ENCODE results near the gene DAPK1.

DAPK1 gene

DNA sequence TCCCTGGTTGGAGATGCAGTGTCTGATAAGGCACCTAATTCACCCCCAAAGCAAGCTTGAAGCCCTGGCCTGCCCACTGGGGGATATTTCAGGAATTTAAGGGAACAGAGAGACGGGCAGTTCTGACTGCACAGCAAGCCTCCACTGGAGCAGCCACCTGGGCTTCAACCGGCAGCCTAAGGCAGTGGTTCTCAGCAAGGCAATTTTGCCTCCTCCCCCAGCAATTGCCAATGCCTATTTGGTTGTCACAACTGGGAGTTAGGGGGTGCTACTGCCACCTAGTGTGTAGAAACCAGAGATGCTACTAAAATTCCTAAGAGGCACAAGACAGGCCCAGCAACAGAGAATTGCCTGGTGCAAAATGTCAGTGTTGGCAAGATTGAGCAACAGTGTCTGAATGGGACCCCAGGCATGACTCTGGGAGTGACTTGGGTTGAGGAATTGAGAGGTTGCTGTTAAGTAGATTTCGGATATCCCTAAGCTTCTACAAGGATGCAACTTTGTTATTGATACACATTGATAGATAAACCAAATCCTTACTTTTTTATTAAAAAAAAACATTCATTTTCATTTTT, 169.6 kb downstream of the DAPK1 start:
- Histone ChIP-seq H3K4me3 (ENCODE audit: low read depth in 1 of 2, low read length in 2 of 2) (no peak overlapping the region), H3K4me1 (ENCODE audit: control insufficient read depth in 1 of 2, insufficient read depth in 2 of 2, low read length in 2 of 2) (no peaks in the 10 kb centered on the region), H3K36me3 (ENCODE audit: control insufficient read depth in 1 of 2, insufficient read depth in 2 of 2, low read length in 2 of 2) (peaks cover 6 to 30% of the 10 kb centered on the region in 2 donors), H3K27me3 (ENCODE audit: low read depth, low read length) (no peaks in the 10 kb centered on the region), H3K9me3 (ENCODE audit: control insufficient read depth in 1 of 2, low read length in 2 of 2) (no peaks in the 10 kb centered on the region), H3K27ac (ENCODE audit: low read length) (no peak overlapping the region)

DNA sequence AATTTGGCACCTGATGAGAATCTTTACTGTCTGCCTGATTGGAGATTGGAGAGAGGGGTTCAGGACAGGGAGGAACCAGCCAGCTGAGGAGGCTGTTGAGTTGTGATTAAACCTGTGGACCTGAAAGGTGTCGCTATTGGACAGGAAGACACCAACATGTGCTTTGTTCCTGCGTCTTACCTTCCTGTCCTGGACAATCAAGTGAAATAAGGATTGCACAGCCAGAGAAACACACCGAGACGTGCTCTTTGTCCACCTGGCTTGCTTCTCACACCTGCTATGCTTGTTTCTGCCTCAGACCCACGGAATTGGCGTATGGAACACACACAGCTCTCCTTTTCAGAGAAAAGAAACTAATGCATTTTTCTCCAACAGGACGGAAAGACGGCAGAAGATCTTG, 170.6 kb downstream of the DAPK1 start:
- Histone ChIP-seq H3K4me3 (ENCODE audit: low read depth in 1 of 2, low read length in 2 of 2) (no peak overlapping the region), H3K9me3 (ENCODE audit: control insufficient read depth in 1 of 2, low read length in 2 of 2) (no peaks in the 10 kb centered on the region), H3K4me1 (ENCODE audit: control insufficient read depth in 1 of 2, insufficient read depth in 2 of 2, low read length in 2 of 2) (no peaks in the 10 kb centered on the region), H3K36me3 (ENCODE audit: control insufficient read depth in 1 of 2, insufficient read depth in 2 of 2, low read length in 2 of 2) (peaks cover 6 to 30% of the 10 kb centered on the region in 2 donors), H3K27ac (ENCODE audit: low read length) (no peak overlapping the region), H3K27me3 (ENCODE audit: low read depth, low read length) (no peaks in the 10 kb centered on the region)

DNA sequence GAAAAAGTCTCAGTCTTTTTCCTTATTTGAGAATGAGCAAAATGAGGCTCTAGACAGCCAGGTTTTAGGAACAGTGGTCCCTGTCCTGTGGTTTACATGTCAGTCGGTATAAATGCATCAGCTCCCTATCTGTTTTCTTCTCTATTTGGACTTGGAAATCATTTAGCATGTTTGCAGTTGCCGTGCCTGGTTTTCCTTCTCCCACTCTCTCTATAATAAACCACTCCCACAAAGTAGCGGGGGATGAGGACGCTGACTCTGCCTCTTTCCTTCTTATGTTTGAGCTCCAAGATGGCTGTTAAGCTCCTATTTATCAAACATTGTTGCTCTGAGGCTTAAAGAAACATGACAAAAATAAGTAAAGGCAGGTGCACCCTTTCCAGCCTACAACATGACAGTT, 171.1 kb downstream of the DAPK1 start:
- H3K27me3 ChIP-seq (ENCODE audit: low read depth, low read length) = no peaks in the 10 kb centered on the region
- no peaks in the 10 kb centered on the region for H3K4me1 ChIP-seq (ENCODE audit: control insufficient read depth in 1 of 2, insufficient read depth in 2 of 2, low read length in 2 of 2)
- H3K9me3 ChIP-seq (ENCODE audit: control insufficient read depth in 1 of 2, low read length in 2 of 2) = no peaks in the 10 kb centered on the region
- no peak overlapping the region for H3K4me3 ChIP-seq (ENCODE audit: low read depth in 1 of 2, low read length in 2 of 2)
- peaks cover 6 to 30% of the 10 kb centered on the region in 2 donors for H3K36me3 ChIP-seq (ENCODE audit: control insufficient read depth in 1 of 2, insufficient read depth in 2 of 2, low read length in 2 of 2)
- H3K27ac ChIP-seq (ENCODE audit: low read length) = no peak overlapping the region

DNA sequence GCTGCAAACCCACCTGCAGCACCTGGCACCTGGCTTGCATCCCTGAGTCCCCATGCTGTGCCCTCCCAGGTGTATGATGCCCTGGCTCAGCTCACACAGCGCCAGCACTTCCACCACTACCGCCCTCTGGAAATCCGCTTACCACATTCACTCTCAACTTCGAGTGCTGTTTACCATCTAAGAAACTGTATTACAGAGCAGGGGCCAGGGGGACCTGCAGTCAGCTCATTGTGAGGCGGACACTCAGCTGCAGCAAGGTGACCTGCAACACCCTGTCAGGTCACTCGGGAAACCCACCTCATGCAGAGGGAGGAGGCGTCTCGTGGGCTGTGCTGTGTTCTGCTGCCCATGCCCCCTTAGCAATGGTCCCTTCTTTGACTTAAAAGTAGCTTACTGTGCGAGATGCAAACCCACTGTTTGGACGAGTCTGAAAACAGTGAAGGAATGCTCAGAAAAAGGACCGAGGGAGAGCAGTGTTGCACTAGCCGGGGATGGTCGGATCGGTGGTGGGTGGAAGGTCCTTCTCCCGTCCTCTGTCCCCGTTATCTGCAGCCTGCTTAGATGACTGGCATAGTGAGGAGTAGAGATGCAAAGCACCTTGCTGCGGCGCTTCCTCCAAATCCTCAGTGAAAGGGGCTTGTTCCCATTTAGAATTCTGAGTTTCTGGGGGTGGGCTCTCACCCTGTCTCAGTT, 173.1 kb downstream of the DAPK1 start:
- no peaks in the 10 kb centered on the region for H3K9me3 ChIP-seq (ENCODE audit: control insufficient read depth in 1 of 2, low read length in 2 of 2)
- peaks cover 6 to 24% of the 10 kb centered on the region in 2 donors for H3K36me3 ChIP-seq (ENCODE audit: control insufficient read depth in 1 of 2, insufficient read depth in 2 of 2, low read length in 2 of 2)
- H3K27ac ChIP-seq (ENCODE audit: low read length) = no peak overlapping the region
- H3K4me1 ChIP-seq (ENCODE audit: control insufficient read depth in 1 of 2, insufficient read depth in 2 of 2, low read length in 2 of 2) = no peaks in the 10 kb centered on the region
- H3K27me3 ChIP-seq (ENCODE audit: low read depth, low read length) = no peaks in the 10 kb centered on the region
- no peak overlapping the region for H3K4me3 ChIP-seq (ENCODE audit: low read depth in 1 of 2, low read length in 2 of 2)

DNA sequence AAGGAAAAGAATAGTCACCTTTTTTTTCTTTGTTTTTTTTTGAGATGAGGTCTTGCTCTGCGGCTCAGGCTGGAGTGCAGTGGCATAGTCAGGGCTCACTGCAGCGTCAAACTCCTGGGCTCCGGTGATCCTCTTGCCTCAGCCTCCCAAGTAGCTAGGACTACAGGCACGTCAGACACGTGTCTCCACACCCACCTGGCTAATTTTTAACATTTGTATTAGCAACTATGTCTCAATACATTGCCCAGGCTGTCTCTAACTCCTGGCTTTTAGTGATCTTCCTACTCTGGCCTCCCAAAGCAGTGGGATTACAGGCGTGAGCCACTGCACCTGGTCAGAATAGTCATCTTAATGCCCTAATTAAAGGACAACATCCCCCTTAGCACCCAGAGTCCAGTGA, 173.8 kb downstream of the DAPK1 start:
- H3K4me1 ChIP-seq (ENCODE audit: control insufficient read depth in 1 of 2, insufficient read depth in 2 of 2, low read length in 2 of 2) = no peaks in the 10 kb centered on the region
- peaks cover 6 to 22% of the 10 kb centered on the region in 2 donors for H3K36me3 ChIP-seq (ENCODE audit: control insufficient read depth in 1 of 2, insufficient read depth in 2 of 2, low read length in 2 of 2)
- no peak overlapping the region for H3K4me3 ChIP-seq (ENCODE audit: low read depth in 1 of 2, low read length in 2 of 2)
- H3K27me3 ChIP-seq (ENCODE audit: low read depth, low read length) = no peaks in the 10 kb centered on the region
- H3K9me3 ChIP-seq (ENCODE audit: control insufficient read depth in 1 of 2, low read length in 2 of 2) = no peaks in the 10 kb centered on the region
- H3K27ac ChIP-seq (ENCODE audit: low read length) = no peak overlapping the region

DNA sequence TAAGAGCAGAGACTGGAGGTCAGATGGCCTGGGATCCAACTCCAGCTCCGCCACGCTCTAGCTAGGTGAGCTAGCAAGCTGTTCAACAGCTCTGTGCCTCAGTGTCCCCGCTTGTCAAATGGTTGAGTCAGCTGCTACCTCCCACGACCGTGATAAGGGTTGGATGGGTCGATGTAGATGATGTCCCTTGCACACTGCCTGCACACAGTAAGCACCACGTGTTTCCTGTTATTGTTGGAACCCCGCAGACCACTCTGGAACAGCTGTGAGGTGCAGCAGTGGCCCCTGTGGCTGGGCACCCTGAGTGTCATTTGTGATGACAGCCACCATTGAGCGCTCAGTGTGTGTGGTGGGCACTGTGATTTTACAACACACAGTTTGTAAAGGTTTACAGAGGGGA, 174.3 kb downstream of the DAPK1 start:
- peaks cover 0 to 4% of the 10 kb centered on the region in 2 donors for H3K4me1 ChIP-seq (ENCODE audit: control insufficient read depth in 1 of 2, insufficient read depth in 2 of 2, low read length in 2 of 2)
- no peak overlapping the region for H3K27ac ChIP-seq (ENCODE audit: low read length)
- H3K27me3 ChIP-seq (ENCODE audit: low read depth, low read length) = no peaks in the 10 kb centered on the region
- H3K9me3 ChIP-seq (ENCODE audit: control insufficient read depth in 1 of 2, low read length in 2 of 2) = no peaks in the 10 kb centered on the region
- no peak overlapping the region for H3K4me3 ChIP-seq (ENCODE audit: low read depth in 1 of 2, low read length in 2 of 2)
- peaks cover 6 to 21% of the 10 kb centered on the region in 2 donors for H3K36me3 ChIP-seq (ENCODE audit: control insufficient read depth in 1 of 2, insufficient read depth in 2 of 2, low read length in 2 of 2)

DNA sequence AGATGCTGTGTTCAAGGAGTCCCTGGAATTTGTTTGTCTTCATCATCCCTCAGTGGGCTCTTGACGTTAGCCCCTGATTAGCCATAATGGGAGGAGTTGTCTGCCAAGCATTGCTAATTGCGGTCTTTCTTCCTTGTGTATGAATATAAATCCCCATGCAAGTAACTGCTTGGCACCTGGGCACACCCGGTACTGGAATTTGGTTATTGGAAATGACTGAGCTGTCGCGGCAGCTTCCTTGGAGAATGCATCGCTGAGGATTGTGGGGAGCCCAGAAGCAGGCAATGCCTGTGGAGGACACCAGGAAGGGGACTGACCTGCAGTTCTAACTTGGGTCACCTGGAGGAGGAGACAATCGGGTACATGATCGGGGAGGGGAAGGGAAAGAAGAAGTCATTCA, 174.9 kb downstream of the DAPK1 start:
- H3K27ac ChIP-seq (ENCODE audit: low read length) = no peak overlapping the region
- no peaks in the 10 kb centered on the region for H3K27me3 ChIP-seq (ENCODE audit: low read depth, low read length)
- peaks cover 6 to 17% of the 10 kb centered on the region in 2 donors for H3K36me3 ChIP-seq (ENCODE audit: control insufficient read depth in 1 of 2, insufficient read depth in 2 of 2, low read length in 2 of 2)
- H3K4me1 ChIP-seq (ENCODE audit: control insufficient read depth in 1 of 2, insufficient read depth in 2 of 2, low read length in 2 of 2) = peaks cover 0 to 11% of the 10 kb centered on the region in 2 donors
- no peak overlapping the region for H3K4me3 ChIP-seq (ENCODE audit: low read depth in 1 of 2, low read length in 2 of 2)
- no peaks in the 10 kb centered on the region for H3K9me3 ChIP-seq (ENCODE audit: control insufficient read depth in 1 of 2, low read length in 2 of 2)

DNA sequence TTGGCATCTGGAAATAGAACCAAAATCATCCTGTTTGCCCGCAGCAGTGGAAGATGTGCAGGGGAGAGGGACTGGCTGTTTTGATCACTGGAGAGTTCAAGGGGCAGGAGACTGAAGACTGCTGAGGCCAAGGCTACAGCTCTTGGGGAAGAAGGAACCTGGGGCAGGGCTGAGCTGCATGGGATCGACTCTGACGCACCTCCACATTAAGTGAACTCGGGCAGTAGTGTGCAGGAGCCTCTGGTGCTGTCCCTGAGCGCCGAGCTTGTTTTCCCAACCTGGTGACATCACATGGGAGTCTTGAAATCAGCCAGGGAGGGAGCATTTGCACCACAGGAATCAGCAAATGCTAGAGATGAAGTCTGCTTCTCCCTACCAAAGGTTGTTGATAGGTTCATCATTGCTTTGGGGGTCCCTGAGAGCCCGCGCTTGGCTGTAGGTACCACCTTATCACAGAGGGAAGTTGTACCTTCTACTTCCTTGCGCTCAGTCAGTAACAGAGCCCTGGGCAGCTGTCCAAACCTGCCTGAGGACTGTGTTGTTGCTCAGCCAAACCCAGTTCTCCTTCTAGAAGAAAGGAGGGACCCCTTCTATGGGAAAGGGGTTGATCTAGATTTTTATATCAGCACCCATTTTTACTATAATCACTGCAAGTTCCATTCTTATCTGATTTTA, 175.9 kb downstream of the DAPK1 start:
- Histone ChIP-seq H3K27ac (ENCODE audit: low read length) (no peak overlapping the region), H3K27me3 (ENCODE audit: low read depth, low read length) (no peaks in the 10 kb centered on the region), H3K36me3 (ENCODE audit: control insufficient read depth in 1 of 2, insufficient read depth in 2 of 2, low read length in 2 of 2) (peaks cover 6 to 11% of the 10 kb centered on the region in 2 donors), H3K9me3 (ENCODE audit: control insufficient read depth in 1 of 2, low read length in 2 of 2) (no peaks in the 10 kb centered on the region), H3K4me3 (ENCODE audit: low read depth in 1 of 2, low read length in 2 of 2) (no peak overlapping the region), H3K4me1 (ENCODE audit: control insufficient read depth in 1 of 2, insufficient read depth in 2 of 2, low read length in 2 of 2) (peaks cover 0 to 13% of the 10 kb centered on the region in 2 donors)

DNA sequence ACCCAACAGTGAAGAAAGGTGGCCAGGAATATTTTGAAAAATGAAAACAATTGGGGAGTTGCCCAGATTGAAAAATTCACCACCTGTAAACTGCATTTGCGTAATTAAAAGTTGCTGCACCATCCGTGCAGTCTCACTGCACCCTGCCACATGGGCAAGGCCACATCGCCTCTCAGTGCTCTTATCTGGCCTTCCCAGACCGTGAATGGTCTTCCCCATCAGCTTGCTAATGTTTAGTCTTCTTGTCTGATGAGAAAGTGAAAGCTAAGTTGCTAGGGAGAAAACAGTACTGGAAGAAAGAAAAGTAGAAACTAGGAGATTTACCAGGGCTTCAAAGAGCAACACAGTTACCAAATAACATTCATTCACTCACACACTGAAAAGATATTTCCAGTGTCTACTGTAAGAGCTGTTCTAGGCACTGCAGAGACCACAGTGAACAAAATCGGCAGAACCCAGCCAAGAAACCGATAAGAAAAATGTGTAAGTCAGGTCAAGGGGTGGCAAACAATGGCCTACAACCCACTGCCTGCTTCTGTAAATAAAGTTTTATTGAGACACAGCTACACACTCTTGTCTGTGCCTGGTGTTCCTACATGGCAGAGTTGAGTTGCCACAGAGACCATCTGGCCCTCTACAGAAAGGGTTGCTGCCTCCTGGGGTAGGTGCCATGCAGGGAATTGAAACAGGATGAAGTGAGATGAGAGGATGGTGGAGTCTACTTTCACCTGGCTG, 177.1 kb downstream of the DAPK1 start:
- Histone ChIP-seq H3K4me3 (ENCODE audit: low read depth in 1 of 2, low read length in 2 of 2) (no peak overlapping the region), H3K9me3 (ENCODE audit: control insufficient read depth in 1 of 2, low read length in 2 of 2) (no peaks in the 10 kb centered on the region), H3K27ac (ENCODE audit: low read length) (no peak overlapping the region), H3K27me3 (ENCODE audit: low read depth, low read length) (no peaks in the 10 kb centered on the region), H3K36me3 (ENCODE audit: control insufficient read depth in 1 of 2, insufficient read depth in 2 of 2, low read length in 2 of 2) (peaks cover 6 to 8% of the 10 kb centered on the region in 2 donors), H3K4me1 (ENCODE audit: control insufficient read depth in 1 of 2, insufficient read depth in 2 of 2, low read length in 2 of 2) (peaks cover 0 to 13% of the 10 kb centered on the region in 2 donors)

DNA sequence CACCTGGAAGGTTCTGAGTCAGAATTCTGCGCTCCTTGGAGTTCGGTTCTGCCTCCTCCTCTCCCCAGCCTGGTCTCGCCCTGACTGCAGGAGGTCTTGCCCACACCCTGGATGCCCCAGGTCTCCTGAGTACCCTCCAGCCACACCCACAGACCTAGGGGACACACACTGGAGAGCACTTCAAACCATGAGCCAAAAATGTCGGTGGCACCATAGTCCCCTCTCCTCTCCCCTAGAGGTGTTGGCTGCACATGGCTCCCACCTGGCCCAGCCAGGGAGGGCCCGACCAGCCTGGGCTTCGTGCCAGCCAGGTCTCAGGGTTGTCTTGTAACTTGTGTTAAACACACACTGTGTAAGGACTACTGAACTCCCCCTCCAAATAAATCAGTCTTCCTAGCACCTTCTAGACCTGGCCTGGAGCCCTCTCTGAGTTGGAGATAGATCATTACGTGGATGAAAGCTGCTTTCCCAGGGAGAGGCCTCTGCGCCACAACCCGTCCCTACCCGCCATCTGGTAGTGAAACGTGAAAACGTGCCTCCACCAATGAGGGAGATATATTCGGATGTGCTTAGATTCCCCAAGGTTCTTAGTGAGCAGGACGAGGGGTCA, 178.3 kb downstream of the DAPK1 start:
- Histone ChIP-seq H3K27ac (ENCODE audit: low read length) (no peak overlapping the region), H3K27me3 (ENCODE audit: low read depth, low read length) (no peaks in the 10 kb centered on the region), H3K9me3 (ENCODE audit: control insufficient read depth in 1 of 2, low read length in 2 of 2) (no peaks in the 10 kb centered on the region), H3K4me1 (ENCODE audit: control insufficient read depth in 1 of 2, insufficient read depth in 2 of 2, low read length in 2 of 2) (peaks cover 0 to 13% of the 10 kb centered on the region in 2 donors), H3K4me3 (ENCODE audit: low read depth in 1 of 2, low read length in 2 of 2) (no peak overlapping the region), H3K36me3 (ENCODE audit: control insufficient read depth in 1 of 2, insufficient read depth in 2 of 2, low read length in 2 of 2) (peaks cover 0 to 6% of the 10 kb centered on the region in 2 donors)

Data from muscle layer of duodenum (tissue), 2 donors.